ENCODE results near the gene IDI2. TPM values are rescaled to one million over a fixed set of nuclear protein-coding genes. Genes with fewer than 3 reads are reported as not detected.
"Not testable (repeated sequence)": the region's sequence is repeated elsewhere in the genome, so short reads cannot be mapped to it uniquely, and the experiment has no call there.

Gene IDI2
- total RNA-seq, 1 donor from 2014 or later: not detected

GRCh38 chr10:1047937-1048336 lies 22.3 kb upstream of the IDI2 start:
- DNase-seq (ENCODE audit: low spot score): no peak

GRCh38 chr10:1045415-1045814 lies 19.8 kb upstream of the IDI2 start:
- no peak for DNase-seq (ENCODE audit: low spot score)

- DNase-seq (ENCODE audit: low spot score): no peak
Observed at GRCh38 chr10:1044964-1045363, 19.3 kb upstream of the IDI2 start.

- no peak for DNase-seq (ENCODE audit: low spot score)
Observed at GRCh38 chr10:1044146-1044545, 18.5 kb upstream of the IDI2 start.

- peak; percentile 21 for DNase-seq (ENCODE audit: low spot score)
Observed at GRCh38 chr10:1043532-1043995, 17.9 kb upstream of the IDI2 start.

GRCh38 chr10:1041514-1041913 lies 15.9 kb upstream of the IDI2 start:
- no peak for DNase-seq (ENCODE audit: low spot score)

GRCh38 chr10:1040133-1040532 lies 14.5 kb upstream of the IDI2 start:
- DNase-seq (ENCODE audit: low spot score): no peak

GRCh38 chr10:1038769-1039168 lies 13.1 kb upstream of the IDI2 start:
- DNase-seq (ENCODE audit: low spot score): not testable (repeated sequence)

- DNase-seq (ENCODE audit: low spot score): no peak
Observed at GRCh38 chr10:1037098-1037497, 11.4 kb upstream of the IDI2 start.

GRCh38 chr10:1036341-1036791 lies 10.7 kb upstream of the IDI2 start:
- no peak for DNase-seq (ENCODE audit: low spot score)

GRCh38 chr10:1035201-1035600 lies 9.5 kb upstream of the IDI2 start:
- no peak for DNase-seq (ENCODE audit: low spot score)

GRCh38 chr10:1034758-1035157 lies 9.1 kb upstream of the IDI2 start:
- DNase-seq (ENCODE audit: low spot score): no peak

- no peak for DNase-seq (ENCODE audit: low spot score)
Observed at GRCh38 chr10:1033601-1034000, 7.9 kb upstream of the IDI2 start.

GRCh38 chr10:1029838-1030237 lies 4.2 kb upstream of the IDI2 start:
- no peak for DNase-seq (ENCODE audit: low spot score)

GRCh38 chr10:1026578-1026977 lies 919 bp upstream of the IDI2 start:
- no peak for DNase-seq (ENCODE audit: low spot score)

- no peak for DNase-seq (ENCODE audit: low spot score)
Observed at GRCh38 chr10:1024103-1024502, 1.6 kb downstream of the IDI2 start.

GRCh38 chr10:1022413-1022812 lies 3.2 kb downstream of the IDI2 start:
- no peak for DNase-seq (ENCODE audit: low spot score)

- DNase-seq (ENCODE audit: low spot score): no peak
Observed at GRCh38 chr10:1020958-1021357, 4.7 kb downstream of the IDI2 start.

GRCh38 chr10:1020460-1020859 lies 5.2 kb downstream of the IDI2 start:
- DNase-seq (ENCODE audit: low spot score): no peak

- no peak for DNase-seq (ENCODE audit: low spot score)
Observed at GRCh38 chr10:1019362-1019761, 6.3 kb downstream of the IDI2 start.

- no peak for DNase-seq (ENCODE audit: low spot score)
Observed at GRCh38 chr10:1015688-1016087, 10.0 kb downstream of the IDI2 start.

- no peak for DNase-seq (ENCODE audit: low spot score)
Observed at GRCh38 chr10:1011696-1012095, 14.0 kb downstream of the IDI2 start.

GRCh38 chr10:1010703-1011102 lies 15.0 kb downstream of the IDI2 start:
- DNase-seq (ENCODE audit: low spot score): no peak

- not testable (repeated sequence) for DNase-seq (ENCODE audit: low spot score)
Observed at GRCh38 chr10:1009947-1010346, 15.7 kb downstream of the IDI2 start.

GRCh38 chr10:1009071-1009494 lies 16.6 kb downstream of the IDI2 start:
- no peak for DNase-seq (ENCODE audit: low spot score)
